Subcutaneous abdominal adipose tissue (tissue), 5 donors: Measurements from ENCODE around the gene NLGN2.
A peak's percentile ranks its signal among the peaks of the same experiment; 100 is the strongest.

Experiments
- H3K27ac ChIP-seq: one replicate; pipeline ENCODE4 v1.7.0; 2013; ENCODE audit warnings: low read depth, mild to moderate bottlenecking, inconsistent platforms, low read length, moderate library complexity
- H3K27me3 ChIP-seq, 5 donors: one replicate each; pipeline ENCODE4 v1.7.0; 2013; ENCODE audit warnings: low read length in 5 of 5, inconsistent platforms in 1 of 5; ENCODE audit not compliant: control insufficient read depth in 5 of 5, insufficient read depth in 4 of 5
- H3K36me3 ChIP-seq, 5 donors: one replicate each; pipeline ENCODE4 v1.7.0; 2013; ENCODE audit warnings: low read length in 5 of 5; ENCODE audit not compliant: control insufficient read depth in 5 of 5, insufficient read depth in 5 of 5
- H3K4me1 ChIP-seq, 5 donors: one replicate each; pipeline ENCODE4 v1.7.0; 2013; ENCODE audit warnings: low read length in 5 of 5, mild to moderate bottlenecking in 3 of 5, moderate library complexity in 1 of 5; ENCODE audit not compliant: control insufficient read depth in 5 of 5, insufficient read depth in 5 of 5
- H3K4me3 ChIP-seq, 5 donors: one replicate each; pipeline ENCODE4 v1.7.0; 2013; ENCODE audit warnings: low read length in 5 of 5, low read depth in 1 of 5
- H3K9ac ChIP-seq, 5 donors: one replicate each; pipeline ENCODE4 v1.7.0; 2013; ENCODE audit warnings: low read length in 5 of 5, mild to moderate bottlenecking in 4 of 5, moderate library complexity in 3 of 5
- H3K9me3 ChIP-seq, 5 donors: one replicate each; pipeline ENCODE4 v1.7.0; 2013; ENCODE audit warnings: low read length in 5 of 5; ENCODE audit not compliant: control insufficient read depth in 5 of 5
- donor health status: healthy.
- donor health status: healthy.
- donor health status: healthy.
- donor health status: healthy.
- donor health status: healthy.

Gene NLGN2

DNA sequence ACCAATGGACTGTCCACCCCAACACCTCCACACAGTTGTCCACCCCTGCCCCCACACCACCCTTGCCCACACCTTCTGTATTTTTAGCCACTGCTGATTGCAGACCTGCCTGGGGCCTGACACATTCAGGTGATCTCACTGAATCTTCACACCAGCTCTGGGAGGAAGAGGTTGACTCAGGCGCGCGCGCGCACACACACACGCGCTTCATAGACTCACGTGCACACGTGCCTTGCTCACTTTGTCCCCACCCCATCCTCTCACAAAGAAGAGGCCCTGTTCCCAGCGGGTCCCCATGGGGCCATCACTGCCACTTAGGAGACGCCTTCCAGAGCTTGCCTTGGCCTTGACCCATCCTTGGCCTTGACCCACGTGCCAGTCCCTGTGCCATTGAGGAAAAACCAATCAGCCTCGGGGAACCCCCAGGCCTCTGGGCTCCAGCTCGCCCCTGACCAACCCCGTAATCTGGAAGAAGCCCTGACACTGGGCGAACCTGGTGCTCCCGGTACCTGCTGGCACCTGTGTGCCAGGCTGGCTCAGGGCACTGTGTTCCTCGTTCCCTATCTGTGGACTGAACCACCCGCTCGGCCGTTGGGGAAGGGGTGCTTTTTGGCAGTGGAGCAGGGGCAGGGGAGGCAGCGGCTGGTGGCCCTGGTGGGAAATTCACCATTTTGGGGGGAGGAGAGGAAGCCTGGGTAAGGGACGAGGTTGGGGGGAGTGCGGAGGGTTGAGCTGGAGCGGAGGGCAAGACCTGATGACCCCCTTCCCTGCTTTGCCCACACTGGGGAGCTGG is 3.2 kb downstream of the NLGN2 start:
- no peak overlapping the region for H3K4me3 ChIP-seq
- no peak overlapping the region for H3K9ac ChIP-seq
- no peaks in the 10 kb centered on the region for H3K27me3 ChIP-seq
- no peak overlapping the region for H3K27ac ChIP-seq
- H3K4me1 ChIP-seq = peaks cover 0 to 5% (median 0%) of the 10 kb centered on the region in 5 donors
- peaks cover 0 to 29% (median 17%) of the 10 kb centered on the region in 5 donors for H3K36me3 ChIP-seq
- no peaks in the 10 kb centered on the region for H3K9me3 ChIP-seq

GRCh38 chr17:7411427-7411750 is 3.7 kb downstream of the NLGN2 start:
- Histone ChIP-seq H3K27ac (no peak overlapping the region), H3K9ac (no peak overlapping the region), H3K27me3 (no peaks in the 10 kb centered on the region), H3K4me1 (no peaks in the 10 kb centered on the region), H3K36me3 (peaks cover 0 to 30% (median 17%) of the 10 kb centered on the region in 5 donors), H3K9me3 (no peaks in the 10 kb centered on the region), H3K4me3 (no peak overlapping the region)

GRCh38 chr17:7413346-7413985 is 5.8 kb downstream of the NLGN2 start:
- Histone ChIP-seq H3K4me1 (peaks cover 0 to 4% (median 0%) of the 10 kb centered on the region in 5 donors), H3K27ac (no peak overlapping the region), H3K36me3 (peaks cover 0 to 37% (median 24%) of the 10 kb centered on the region in 5 donors), H3K9ac (peak overlapping the region in 1 of 5 donors; percentile 22), H3K9me3 (no peaks in the 10 kb centered on the region), H3K4me3 (no peak overlapping the region), H3K27me3 (peaks cover 0 to 4% (median 0%) of the 10 kb centered on the region in 5 donors)

GRCh38 chr17:7414837-7415236 is 7.2 kb downstream of the NLGN2 start:
- no peaks in the 10 kb centered on the region for H3K9me3 ChIP-seq
- peaks cover 0 to 4% (median 0%) of the 10 kb centered on the region in 5 donors for H3K4me1 ChIP-seq
- H3K4me3 ChIP-seq = no peak overlapping the region
- H3K9ac ChIP-seq = no peak overlapping the region
- H3K27ac ChIP-seq = no peak overlapping the region
- peaks cover 0 to 15% (median 3%) of the 10 kb centered on the region in 5 donors for H3K27me3 ChIP-seq
- H3K36me3 ChIP-seq = peaks cover 0 to 23% (median 11%) of the 10 kb centered on the region in 5 donors

DNA sequence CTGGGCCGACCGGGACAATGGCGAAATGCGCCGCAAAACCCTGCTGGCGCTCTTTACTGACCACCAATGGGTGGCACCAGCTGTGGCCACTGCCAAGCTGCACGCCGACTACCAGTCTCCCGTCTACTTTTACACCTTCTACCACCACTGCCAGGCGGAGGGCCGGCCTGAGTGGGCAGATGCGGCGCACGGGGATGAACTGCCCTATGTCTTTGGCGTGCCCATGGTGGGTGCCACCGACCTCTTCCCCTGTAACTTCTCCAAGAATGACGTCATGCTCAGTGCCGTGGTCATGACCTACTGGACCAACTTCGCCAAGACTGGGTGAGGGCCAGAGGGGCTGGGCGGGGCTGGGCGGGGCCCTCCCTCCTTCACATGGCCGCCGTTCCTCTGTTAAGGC is 8.1 kb downstream of the NLGN2 start:
- Histone ChIP-seq H3K9ac (no peak overlapping the region), H3K27me3 (peaks cover 0 to 16% (median 5%) of the 10 kb centered on the region in 5 donors), H3K4me3 (no peak overlapping the region), H3K9me3 (no peaks in the 10 kb centered on the region), H3K27ac (no peak overlapping the region), H3K4me1 (peaks cover 0 to 4% (median 0%) of the 10 kb centered on the region in 5 donors), H3K36me3 (peaks cover 0 to 19% (median 8%) of the 10 kb centered on the region in 5 donors)

DNA sequence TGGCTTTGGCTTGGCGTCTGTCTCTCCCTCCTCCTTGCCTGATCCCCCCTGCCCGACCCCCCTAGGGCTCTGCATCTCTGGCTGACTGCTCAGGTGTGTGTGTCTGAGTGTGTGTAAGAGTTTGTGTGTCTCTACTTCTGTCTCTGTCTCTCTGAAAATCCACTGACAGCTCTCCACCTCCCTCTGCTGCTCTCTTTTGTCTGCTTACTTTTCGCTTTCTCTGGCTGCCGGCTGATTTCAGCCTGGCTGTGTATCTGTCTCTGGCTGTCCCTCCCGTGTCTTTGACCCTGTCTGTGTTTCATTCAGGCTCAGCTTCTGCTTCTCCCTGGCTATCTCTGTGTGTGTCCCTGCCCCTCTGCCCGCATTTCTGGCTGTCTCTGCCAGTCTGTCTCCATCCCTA is 8.7 kb downstream of the NLGN2 start:
- Histone ChIP-seq H3K36me3 (peaks cover 0 to 19% (median 8%) of the 10 kb centered on the region in 5 donors), H3K9me3 (no peaks in the 10 kb centered on the region), H3K27me3 (peaks cover 0 to 16% (median 5%) of the 10 kb centered on the region in 5 donors), H3K27ac (no peak overlapping the region), H3K4me1 (peaks cover 0 to 4% (median 0%) of the 10 kb centered on the region in 5 donors), H3K9ac (no peak overlapping the region), H3K4me3 (no peak overlapping the region)

GRCh38 chr17:7417056-7417655 is 9.5 kb downstream of the NLGN2 start:
- Histone ChIP-seq H3K9me3 (no peaks in the 10 kb centered on the region), H3K4me3 (no peak overlapping the region), H3K27me3 (peaks cover 0 to 16% (median 5%) of the 10 kb centered on the region in 5 donors), H3K4me1 (peaks cover 0 to 4% (median 0%) of the 10 kb centered on the region in 5 donors), H3K9ac (no peak overlapping the region), H3K36me3 (peaks cover 0 to 19% (median 8%) of the 10 kb centered on the region in 5 donors), H3K27ac (no peak overlapping the region)

DNA sequence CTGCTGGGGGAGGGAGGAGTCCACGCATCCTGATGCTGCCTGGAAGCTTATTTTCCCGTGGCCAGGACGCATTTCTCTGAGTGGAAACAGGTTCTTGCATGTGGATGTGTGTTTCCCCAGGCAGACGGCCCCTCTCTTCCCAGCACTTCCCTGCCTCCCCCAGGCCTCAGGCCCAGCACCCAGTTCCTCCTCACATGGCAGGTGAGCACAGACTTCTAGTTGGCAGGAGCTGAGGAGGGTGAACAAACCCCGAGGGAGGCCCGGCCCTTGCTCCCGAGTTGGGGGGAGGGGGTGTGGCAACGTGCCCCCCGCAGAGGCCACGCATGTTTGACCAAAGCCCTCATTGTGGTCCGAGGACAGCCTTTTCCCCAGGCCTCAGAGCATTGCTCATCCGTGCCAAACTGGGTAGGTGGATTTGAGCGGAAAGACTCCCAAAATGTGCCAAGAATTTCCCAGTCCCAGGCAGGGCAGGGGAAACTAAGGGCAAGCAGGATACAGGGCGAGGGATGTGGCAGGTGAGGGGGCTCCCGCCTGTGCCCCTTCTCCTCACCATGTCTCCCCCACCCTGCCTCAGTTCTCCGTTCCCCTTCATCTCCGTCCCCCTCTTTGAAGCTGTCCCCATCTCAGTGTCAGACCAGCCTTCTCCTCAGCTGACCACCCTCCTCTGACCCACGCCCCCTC is 11.0 kb downstream of the NLGN2 start:
- peaks cover 0 to 4% (median 0%) of the 10 kb centered on the region in 5 donors for H3K4me1 ChIP-seq
- H3K36me3 ChIP-seq = peaks cover 0 to 19% (median 8%) of the 10 kb centered on the region in 5 donors
- H3K4me3 ChIP-seq = no peak overlapping the region
- H3K27me3 ChIP-seq = peaks cover 0 to 16% (median 5%) of the 10 kb centered on the region in 5 donors
- no peak overlapping the region for H3K27ac ChIP-seq
- no peak overlapping the region for H3K9ac ChIP-seq
- H3K9me3 ChIP-seq = no peaks in the 10 kb centered on the region

GRCh38 chr17:7419819-7420610 is 12.4 kb downstream of the NLGN2 start, which contains the start of gene SPEM1:
Gene SPEM1 (plus strand): TSS chr17:7420324. CDS start chr17:7420385, 61 bp downstream.
- peaks cover 0 to 16% (median 7%) of the 10 kb centered on the region in 5 donors for H3K27me3 ChIP-seq
- H3K36me3 ChIP-seq = peaks cover 0 to 15% (median 8%) of the 10 kb centered on the region in 5 donors
- H3K27ac ChIP-seq = no peak within 1 kb of the TSS
- no peak within 1 kb of the TSS for H3K4me3 ChIP-seq
- H3K9me3 ChIP-seq = no peaks in the 10 kb centered on the region
- peaks cover 0 to 4% (median 0%) of the 10 kb centered on the region in 5 donors for H3K4me1 ChIP-seq
- no peak within 1 kb of the TSS for H3K9ac ChIP-seq
